NOMO-1 treated with dmso at 0.1 percent for 144 hours (cell line): ENCODE data around the gene ZBTB16.

ENCODE experiments used
- DNase-seq: peaks from one replicate; lab custom pipeline; 2025; ENCODE audit not compliant: unreplicated experiment; lab: John Stamatoyannopoulos, UW

Gene ZBTB16

DNA sequence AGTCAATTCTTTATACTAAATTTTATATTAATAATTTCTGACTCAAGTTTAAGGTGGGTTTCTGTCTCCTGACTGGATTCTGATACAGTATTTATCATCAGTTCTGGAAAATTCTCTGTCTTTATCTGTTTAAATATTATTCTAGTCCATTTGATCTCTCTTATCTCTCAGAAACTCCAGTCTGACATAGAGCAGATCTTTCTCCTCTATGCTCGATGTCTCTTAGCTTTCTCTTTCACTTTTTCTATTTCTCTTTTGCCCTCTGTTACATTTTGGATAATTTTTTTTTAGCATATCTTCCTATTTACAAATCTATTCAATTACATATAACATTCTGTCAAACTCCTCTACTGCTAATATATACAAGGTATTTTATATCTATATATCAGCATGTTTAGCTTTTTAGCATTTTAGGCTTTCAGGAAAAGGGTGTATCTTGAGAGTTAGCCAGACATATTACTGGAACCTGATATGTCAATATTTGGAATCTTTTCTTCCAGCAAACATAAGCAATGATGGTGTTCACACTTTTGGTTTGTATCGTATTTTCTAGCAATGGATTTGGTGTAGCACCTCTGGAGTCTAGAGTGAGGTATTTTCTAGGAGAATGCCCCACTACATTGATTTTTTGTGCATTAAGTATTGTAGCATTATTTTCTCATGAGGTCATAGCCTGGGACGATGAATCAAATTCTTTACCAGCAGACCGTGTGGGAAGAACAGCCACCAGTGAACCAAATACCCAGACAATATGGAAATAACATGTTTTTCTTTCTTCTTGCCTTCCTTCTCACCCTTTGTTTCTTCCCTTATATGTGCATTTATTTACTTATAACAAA lies 232.6 kb downstream of the ZBTB16 start:
- no peak for DNase-seq

DNA sequence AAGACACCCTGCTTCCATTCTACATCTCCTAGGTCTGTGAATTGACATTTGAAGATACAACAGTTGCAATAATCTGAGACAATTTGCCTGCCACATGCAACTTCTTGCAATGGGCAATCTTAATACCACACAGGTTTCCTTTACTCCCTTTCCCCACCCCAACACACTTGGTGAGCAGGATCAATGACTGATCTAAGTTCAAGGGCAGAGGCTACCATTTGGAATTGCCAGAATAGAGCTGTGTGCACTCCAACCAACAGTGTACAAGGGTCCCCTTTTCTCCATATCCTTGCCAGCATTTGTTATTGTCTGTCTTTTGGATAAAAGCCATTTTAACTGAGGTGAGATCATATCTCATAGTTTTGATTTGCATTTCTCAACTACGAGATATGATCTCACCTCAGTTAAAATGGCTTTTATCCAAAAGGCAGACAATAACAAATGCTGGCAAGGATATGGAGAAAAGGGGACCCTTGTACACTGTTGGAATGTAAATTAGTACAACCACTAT lies 233.7 kb downstream of the ZBTB16 start:
- no peak for DNase-seq

DNA sequence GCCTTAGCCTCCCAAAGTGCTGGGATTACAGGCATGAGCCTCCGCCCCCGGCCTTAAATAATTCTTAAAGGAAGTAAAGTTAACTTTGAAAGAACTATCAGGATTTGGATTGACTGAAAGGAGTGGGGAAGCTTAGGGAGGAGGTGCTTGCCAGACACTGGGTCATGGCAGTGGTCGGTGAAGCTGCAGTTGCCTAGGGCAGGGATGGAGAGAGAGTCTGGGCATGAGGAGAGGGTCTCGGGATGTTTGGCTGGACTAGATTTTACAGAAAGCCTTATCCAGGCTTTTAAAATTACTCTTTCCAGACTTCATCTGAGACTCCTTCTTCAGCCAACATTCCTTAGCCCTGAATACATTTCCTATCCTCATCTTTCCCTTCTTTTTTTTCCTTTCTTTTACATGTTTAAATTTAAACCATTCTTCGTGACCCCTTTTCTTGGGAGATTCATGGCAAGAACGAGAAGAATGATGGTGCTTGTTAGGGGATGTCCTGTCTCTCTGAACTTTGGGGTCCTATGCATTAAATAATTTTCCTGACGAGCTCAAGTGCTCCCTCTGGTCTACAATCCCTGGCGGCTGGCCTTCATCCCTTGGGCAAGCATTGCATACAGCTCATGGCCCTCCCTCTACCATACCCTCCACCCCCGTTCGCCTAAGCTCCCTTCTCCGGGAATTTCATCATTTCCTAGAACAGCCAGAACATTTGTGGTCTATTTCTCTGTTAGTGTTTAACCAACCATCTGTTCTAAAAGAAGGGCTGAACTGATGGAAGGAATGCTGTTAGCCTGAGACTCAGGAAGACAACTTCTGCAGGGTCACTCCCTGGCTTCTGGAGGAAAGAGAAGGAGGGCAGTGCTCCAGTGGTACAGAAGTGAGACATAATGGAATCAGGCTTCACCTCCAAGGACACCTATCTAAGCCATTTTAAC lies 236.4 kb downstream of the ZBTB16 start, which contains the start of gene NNMT:
Gene NNMT (plus strand): TSS at position 724 of the 929 bp plus-strand sequence. CDS start 158 bp downstream, at position 882.
- DNase-seq: no peak

DNA sequence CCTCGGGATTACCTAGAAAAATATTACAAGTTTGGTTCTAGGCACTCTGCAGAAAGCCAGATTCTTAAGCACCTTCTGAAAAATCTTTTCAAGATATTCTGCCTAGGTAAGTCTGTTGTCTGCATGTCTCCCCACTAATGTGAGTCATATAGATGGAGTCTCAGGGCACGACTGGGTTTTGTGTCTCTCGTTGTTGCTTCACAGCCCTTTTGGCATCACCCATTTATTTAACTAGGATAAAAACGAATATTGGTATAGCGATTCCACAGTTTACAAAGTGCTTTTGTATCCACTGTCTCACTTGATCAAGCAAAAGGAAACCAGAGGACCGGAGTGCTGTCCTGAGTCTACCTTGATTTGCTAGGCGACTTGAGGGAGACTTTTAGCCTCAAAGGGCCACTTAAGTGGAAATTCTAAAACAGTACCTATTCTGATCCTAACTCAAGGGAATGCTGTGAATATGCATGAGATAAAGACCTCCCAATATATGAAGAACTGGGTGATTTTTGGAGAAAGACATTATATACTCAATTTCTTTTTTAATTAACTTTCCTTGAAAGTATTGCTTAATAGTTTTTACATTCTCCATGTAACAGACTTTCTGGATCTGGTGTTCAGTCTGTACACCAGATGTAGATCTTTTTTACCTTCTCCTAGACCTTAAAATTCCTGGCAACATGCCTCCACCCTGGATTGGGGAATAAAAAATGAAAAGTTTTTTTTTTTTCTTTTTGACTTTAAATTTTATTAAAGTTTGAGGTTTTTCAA lies 237.3 kb downstream of the ZBTB16 start:
- DNase-seq: no peak

DNA sequence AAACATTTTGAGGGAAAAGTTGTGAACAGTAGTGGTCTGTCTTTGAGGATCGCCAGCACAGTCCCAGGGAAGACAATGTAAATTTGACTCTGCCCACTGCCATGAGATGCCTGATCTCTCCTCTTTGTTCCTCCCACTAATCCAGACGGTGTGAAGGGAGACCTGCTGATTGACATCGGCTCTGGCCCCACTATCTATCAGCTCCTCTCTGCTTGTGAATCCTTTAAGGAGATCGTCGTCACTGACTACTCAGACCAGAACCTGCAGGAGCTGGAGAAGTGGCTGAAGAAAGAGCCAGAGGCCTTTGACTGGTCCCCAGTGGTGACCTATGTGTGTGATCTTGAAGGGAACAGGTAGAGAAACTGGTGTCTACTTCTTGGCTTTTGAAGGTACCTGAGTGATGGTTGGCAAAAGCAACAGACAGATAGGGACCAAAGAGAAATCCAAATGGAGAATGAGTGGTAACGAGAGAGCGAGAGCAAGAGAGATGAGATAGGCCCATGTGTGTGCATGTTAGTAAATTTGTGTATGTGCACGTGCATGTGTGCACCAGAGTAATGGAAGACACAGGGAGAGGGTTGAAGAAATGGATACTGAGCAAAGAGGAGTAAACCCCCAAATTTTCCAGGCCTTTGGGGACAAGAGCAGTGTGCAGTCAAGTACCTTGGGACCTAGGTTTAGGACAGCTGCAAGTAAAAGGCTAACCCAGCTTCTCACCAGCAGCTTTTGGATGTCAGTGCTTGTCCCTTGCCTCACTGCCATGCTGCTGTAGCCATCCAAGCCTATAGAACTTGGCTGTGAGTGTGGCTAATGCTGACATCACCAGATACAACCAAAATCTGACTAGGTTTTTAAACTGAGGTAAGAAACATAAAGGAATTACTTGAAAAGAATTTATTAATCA lies 238.5 kb downstream of the ZBTB16 start:
- DNase-seq: no peak

DNA sequence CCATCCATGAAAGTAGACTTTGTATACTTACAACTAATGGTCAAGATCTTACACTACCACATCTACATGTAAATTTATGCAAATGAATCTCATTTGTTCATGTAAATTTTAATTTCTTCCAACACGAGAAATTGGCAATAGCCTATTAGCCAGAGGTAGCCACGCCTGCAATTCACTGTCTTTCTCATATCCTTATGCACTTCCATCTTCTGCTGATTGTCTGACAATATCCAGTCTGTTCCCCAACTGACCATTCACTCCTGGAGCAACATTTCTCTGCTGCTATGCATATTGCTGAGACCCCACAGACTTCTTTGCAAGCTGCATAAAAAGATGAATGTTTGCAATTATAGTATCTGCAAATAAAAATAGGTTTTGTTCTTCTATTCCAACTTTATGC lies 239.2 kb downstream of the ZBTB16 start:
- DNase-seq: no peak
